ENCODE results near the gene PSAT1.

The PSAT1 gene

DNA sequence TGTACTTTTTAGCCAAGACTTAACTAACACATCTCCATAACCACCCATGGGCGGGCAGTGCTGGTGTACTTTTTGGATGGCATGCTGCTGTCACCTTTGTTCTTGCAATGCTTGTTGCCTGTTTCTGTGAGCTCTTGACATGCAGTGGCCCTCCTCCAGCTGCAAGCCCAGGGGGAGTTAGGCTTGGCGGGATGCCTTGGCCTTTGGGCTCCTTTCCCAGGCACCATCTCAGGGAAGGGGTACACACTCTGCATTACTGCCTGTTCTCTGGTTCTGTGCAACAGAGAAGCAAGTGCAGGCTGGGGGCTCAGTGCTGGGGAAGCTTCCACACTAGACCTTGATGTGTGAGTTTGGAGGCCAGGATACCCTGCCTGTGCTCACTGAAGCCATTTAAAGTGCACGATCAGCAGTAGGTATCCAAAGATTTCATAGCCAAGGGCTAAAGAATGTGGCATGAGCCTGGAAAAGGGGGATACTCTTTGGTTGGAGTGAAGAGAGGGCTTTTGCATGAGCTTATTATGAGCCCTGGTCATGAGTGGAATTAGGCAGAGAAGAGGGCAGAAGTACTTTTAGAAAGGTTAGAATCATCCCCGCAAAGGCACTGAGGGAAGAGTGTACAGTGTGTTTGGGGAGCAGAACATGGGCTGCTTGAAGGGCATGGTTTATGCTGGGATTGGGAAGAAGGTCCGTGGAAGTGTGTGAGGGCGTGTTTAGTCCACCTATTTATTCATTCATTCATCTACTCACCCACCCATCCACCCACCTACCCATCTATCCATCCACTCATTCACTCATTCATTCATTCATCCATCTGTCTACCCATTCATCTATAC is 22.5 kb downstream of the PSAT1 start:
- no peak for DNase-seq

DNA sequence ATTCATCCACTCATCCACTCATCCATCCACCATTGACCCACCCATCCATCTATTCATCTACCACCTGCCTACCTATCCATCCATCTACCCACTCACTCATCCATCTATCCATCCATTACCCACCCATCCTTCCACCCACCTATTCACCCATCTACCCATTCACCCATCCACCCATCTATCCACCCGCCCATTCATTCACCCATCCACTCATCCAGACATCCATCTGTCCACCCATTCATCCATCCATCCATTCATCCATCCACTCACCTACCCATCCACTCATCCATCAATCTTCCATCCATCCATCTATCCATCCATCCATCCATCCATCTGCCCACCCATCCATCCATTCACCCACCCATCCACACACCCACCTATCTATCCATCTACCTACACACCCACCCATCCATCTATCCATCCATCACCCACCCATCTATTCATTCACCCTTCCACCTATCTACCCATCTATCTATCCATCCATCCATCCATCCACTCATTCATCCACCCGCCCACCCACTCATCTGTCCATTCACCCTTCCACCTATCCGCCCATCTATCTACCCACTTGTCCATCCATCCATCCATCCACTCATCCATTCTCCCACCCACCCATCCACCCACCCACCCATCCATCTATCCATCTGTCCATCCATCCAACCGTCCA is 23.2 kb downstream of the PSAT1 start:
- DNase-seq, result no peak

DNA sequence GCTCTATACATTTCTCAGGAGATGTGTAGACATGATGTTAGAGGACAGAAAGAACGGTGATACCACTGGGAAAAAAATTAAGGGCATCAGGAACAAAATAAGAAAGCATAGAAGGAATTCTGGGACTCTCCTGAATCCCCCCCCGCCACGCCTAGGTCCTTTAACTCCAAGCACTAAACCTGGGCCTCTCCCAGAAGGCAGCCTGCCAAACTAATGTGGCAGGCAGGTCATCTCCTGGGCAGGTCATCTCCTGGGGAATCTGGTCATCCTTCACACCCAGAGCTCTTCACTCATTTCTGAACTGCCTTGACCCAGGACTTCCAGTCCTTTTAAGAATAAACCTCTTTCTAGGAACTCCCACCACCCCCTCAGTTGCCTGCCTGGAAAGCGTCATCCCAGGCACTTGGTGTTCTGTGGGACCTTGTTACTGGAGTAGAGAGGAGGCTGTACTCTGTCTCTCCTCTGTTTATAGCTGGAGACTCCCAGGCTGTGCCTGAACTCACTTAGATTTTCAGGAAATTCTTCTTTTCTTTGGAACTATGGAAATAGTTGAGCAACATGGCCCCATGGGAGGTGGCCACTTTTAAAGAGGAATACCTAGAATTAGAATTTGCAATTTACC is 24.1 kb downstream of the PSAT1 start:
- no peak for DNase-seq

DNA sequence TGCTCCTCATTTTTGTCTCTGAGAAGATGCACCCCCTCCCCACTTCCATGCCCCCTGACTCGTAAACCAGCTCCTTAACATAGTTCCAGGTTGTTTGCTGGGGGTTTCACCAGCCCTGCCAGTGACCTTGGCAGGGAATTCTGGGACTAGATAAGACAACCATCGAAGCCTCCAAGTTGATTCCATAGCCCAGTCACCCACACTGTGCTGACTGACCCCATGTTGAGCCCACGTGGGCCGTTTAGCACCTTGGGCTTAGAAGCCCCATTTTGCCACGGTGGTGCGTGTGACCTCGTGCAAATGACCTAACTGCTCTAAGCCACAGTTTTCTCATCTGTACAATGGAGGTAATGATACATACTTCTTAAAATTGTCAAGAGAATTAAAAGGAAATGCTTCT is 24.6 kb downstream of the PSAT1 start:
- no peak for DNase-seq

DNA sequence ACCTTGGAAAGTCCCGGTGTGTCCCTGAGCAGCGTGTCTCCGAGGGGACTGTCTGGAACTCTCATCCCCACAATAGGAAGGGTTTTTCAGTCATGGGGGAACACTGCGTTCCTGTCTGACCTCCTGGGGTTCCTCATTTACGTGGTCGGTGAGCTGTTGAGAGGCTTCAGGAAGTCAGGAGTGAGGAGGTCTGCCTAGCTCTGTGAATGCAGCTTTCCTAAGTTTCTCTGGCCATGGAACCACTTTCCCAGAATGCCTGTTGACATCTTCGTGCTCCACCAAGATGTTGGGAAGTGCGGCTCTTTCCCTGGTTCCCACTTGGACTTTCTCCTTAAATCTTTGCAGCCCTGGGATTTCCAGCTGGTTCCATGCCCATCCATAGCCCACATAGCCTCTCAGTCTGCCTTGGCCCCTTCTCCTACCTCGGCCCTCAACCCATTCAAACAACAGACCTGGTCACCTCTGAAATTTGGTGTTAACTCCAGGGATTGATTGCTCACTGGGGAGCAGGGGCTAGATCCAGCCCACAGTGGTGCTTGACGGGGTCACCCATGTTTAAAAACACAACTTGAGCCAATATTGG is 27.2 kb downstream of the PSAT1 start:
- DNase-seq, result no peak

DNA sequence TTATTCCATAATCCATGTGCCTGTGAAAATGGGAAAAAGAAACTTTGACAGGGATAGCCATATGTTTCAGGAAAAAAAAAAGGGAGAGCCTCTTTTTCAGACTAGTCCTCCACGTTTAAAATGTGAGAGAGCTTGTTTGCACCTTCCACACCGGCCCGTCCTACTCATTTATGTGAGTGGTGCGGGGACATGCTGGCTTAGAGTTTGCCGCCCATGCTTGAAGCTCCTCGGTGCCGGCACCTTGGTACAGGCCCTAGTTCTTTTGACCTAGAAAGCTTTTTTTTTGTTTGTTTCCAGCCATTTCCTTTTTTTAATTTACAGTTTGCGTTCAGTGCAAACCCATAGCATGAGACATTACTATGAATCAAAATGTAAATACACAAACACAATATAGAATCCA is 27.8 kb downstream of the PSAT1 start:
- DNase-seq, result no peak

DNA sequence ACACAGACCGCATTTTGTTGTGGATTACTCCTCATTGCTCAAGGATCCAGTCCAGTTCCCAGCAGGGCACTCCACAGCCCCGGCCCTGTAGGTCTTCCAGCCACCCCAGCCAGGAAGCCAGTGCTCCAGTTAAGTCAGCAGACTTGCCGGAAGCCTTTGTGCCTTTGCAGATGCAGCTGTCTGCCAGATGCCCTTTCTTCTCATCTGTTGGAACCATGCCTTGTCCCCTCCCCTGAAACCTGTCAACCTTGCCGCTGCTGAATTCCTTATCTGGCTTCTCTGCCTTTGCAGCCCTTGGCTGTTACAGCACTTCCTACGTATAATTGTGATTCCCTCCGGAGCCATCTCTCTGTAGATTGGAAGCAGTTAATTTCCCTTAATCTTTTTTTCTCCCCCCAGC is 28.4 kb downstream of the PSAT1 start:
- no peak for DNase-seq

DNA sequence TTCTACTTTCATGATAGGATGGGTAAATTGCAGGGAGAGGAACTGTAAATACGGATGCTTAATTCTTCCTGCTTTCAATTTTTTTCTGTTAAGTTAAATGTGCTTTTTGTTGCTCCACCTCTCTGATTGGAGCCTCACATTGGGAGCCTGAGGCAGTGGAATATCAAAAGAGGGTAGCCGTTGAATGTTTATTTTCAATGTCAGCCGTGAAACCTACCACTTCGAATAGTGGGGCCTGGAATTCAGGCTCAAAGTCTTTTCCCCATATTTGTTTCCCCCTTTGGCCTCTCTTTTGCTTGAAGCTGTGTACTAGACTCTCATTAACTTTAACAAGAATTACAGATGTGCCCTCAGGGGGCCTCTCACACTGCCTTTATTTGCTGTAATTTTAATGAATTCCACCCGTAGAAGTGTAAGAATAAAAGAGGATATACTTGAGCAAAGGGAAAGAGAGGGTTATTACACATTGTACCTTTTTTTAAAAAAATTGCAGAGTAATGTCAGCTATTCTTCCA is 29.0 kb downstream of the PSAT1 start:
- no peak for DNase-seq

DNA sequence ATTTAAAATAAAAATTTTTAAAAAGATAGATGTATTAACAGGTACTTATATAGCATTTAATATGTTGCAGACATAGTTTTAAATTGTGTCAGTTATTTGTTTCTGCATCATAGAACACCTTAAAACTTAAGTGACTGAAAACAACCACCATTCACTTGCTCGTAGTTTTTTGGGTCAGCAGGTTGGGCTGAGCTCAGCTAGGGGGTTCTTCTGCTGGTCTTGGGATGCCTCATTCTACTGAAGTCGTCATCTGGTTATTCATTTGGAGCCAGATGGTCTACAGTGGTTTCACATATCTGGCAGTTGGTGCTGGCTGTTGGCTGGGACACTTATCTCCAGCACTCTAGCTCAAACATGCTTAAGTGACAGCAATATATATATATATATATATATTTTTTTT is 29.6 kb downstream of the PSAT1 start:
- DNase-seq, result no peak

DNA sequence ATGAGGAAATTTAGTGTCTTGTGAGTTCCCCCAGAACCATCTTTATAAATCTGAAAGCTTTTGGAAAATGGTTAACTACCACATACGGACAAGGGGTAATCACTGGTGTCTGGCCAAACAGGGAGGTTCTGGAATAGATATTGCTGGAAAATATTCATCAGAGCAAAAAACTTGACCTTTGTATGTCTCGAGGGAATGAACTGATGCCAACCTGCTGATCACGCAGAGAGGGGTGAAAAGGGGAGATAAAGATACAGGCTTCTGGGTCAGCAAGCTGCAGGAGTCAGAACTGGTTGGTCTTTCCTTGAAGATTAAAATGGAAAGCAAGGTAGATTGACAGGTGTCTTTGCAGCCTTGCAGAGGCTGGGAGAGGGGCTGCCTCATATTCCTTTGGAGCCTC is 35.5 kb downstream of the PSAT1 start:
- no peak for DNase-seq

DNA sequence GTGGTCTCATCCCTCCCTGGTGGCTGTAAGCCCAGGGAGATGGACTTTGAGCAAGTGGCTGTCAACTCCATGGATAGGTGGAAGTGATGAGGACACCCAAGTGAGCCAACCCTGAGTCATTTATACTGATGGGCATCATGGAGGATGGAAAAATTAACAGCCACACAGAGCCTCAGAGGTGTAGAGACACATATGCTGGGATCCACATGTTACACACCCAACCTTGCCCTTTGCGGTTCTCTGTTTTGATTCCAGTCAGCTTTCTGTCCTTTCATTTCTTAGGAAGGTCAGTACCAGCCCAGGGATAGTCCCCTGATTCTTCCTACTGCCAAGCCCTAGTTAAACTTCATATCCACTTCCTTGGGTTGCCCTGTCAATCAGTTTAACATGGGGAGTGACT is 51.9 kb downstream of the PSAT1 start:
- no peak for DNase-seq

DNA sequence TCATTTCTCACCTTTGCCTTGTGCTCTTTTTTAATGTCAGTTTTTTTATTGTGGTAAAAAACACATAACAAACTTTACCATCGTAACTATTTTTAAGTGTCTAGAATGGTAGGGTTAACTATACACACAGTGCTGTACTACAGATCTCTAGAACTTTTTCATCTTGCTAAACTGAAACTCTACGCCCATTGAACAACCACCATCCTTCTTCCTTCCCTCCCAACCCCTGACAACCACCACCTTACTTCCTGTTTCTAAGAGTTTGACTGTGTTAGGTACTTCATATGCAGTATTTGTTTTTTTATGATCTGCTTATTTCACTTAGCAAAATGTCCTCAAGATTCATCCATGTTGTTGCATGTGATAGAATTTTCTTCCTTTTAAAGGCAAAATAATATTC is 54.9 kb downstream of the PSAT1 start:
- no peak for DNase-seq

DNA sequence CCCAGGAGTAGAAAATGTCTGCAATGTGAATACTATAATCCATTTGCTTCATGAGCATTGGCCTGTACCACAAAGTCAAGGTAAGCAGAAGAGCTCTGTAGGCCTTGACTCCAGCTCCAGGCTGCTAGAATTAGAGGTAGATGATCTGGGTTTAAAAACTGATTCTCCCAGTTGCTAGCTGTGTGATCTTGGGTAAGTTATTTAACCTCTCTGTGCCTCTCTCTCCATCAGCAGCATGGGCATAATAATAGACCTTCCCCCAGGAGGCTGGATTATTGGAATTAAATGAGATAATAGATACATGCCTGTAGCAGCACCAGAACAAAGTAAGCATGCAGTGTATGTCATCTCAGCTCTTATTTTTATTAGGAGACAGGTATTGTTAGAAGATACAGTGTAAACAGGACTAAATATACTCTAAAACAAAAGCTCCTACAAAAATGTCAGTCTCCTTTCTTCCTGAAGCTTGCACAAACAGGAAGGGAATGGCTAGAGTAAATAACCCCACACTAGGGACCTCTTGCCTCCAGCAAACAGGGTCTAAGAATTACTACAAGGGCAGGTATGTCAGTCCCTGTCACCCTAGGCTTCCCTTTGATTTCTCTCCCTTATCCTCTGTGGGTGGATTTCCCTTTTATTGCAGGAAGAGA is 57.5 kb downstream of the PSAT1 start:
- no peak for DNase-seq

DNA sequence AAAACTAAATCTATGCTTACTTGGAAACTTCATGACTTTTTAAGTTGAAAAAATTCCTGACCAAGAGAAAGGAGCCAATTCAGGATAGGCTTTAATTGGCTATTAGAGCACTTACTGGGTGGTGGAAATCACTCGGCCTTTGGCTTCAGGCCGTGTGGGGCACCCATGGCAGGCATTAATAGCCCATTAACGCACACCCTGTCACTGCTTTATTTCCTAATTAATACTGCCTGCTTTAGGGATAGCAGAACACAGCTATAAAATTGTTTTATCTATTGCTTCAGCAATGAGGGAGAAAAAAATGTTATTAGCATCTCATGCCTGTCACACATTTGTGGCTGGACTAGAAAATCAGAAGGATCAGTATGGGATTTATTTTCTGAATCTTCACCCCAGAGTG is 58.1 kb downstream of the PSAT1 start:
- no peak for DNase-seq

DNA sequence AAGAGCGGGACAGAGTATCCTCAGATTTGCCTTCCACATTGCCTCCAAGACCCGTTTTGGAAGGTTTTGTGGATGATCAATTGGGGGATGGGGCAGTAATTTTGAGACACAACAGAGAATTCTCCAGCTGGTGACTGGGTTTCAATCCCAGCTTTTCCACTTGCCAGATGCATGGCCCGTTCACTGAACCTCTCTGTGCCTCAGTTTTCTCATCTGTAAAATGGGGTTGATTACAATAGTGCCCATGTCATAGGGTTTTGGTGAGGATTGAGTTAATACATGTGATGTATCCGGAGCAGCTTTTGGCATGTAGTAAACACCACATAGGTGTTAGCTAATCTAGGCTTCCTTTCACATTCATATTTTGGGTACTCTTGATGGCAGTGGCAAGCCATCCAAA is 59.7 kb downstream of the PSAT1 start:
- DNase-seq, result no peak

DNA sequence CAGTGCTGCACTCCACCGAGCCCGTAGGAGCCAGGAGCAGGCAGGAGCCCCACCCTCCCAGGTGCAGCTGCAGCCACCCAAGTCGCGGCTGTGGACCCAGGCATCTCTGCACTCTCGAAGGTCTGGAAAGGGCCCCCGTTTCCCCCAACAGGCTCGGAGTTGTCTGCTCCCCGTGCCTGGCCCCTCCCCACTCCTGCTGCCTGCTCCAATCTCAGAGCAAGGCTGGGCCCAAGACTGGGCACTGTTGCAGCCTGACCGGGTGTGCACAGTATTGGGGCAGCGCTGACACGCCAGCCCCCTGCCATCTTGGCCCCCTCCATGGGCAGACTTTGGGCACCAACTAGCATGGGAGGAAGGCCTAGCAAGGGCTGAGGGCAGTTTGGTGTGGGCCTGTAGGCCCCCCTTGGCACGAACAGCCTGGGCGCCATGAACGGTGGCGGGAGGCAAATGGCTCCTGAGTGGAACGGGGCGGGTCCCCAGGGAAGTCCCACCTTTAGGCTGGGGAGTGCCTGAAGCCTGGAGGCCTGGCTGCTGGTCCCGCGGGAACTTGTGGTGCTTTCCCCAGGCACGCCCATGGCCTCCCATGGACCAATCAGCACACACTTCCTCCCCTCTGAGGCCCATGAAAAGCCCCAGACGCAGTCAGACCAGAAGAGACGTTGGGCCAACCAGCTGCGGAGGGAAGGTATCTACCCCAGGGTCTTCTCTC is 60.4 kb downstream of the PSAT1 start:
- DNase-seq, result no peak

DNA sequence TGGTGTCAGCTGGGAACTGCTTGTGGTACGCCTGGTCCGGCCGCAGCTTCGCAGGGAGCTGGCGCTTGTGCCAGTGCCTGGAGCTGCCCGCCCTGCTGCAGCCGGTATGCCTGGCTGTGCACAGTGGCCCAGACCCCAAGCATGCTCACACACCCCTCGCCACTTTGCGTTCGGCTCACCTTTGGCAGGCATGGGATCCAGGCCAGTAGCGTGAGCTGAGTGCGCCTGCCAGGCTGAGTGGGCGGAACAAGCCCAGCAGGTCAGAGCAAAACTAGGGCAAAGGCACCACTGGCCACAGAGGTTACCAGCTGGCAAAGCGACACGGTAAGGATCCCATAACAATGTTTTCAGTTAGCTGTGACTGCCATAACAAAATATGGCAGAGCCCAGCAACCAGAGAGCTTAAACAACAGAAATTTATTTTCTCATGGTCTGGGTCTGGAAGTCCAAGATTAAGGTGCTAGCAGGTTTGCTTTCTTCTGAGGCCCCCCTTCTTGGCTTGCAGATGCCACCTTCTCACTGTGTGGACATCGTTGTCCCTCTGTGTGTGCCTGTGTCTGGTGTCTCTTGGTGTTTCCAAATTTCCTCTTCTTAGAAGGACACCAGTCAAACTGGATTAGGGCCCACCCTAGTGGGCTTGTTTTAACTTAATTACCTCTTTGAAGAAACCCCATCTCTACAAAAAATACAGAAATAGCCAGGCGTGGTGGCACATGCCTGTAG is 61.6 kb downstream of the PSAT1 start:
- no peak for DNase-seq

DNA sequence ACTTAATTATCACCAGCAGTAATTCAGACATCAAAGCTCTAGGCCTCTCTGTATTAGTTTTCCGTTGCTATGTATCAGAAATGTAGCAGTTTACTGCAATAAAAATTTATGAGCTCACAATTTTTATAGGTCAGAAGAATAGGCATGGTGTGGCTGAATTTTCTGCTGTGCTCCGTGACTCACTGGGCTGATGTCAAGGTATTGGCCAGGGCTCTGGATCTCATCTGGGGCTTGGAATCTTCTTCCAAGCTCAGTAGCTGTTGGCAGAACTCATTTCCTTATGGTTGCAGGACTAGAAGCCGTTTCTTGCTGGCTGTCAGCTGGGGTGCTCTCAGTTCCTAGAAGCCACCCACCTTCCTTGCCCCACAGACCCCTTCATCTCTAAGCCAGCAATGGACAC is 66.3 kb downstream of the PSAT1 start:
- no peak for DNase-seq

DNA sequence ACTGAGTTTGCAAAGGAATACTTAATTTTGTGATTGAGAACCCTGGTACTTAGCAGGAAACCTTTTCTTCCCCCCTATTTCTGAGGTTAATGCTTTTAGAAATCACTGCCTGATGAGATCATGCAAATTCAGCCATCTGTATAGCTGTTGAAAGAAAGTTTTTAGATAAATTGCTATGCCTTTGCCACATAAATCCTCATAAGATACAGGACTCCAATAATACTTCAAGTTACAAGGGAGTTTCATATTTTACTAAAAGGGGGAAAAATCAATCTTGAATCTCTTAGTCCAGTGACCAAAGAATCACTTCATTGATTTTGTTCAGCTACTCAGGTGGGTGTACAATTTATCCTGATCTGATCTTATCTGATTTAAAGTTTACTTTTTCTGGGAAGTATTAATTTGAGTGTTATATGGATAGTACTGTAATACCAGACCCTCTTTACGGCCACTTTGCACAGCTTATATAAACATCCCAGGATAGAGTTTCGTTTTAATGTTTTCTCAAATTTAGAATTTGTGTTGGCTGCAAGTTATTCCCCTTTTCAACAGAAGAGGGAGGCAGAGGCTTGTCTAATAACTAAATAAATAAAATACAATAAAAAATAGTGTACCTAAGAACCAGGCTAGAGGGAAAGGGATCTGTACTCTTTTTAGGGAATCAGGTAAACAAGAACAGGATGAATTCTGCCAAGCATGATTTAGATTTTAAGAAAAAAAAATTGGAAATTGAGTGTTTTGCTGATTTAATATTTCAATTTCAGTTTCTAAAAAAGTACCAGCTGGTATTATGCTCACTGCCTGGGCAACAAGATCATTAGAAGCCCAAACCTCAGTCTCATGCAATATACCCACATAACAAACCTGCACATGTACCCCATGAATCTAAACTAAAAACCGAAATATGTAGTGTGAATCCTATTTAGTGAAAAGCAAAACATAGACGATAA is 69.1 kb downstream of the PSAT1 start:
- DNase-seq, result no peak

DNA sequence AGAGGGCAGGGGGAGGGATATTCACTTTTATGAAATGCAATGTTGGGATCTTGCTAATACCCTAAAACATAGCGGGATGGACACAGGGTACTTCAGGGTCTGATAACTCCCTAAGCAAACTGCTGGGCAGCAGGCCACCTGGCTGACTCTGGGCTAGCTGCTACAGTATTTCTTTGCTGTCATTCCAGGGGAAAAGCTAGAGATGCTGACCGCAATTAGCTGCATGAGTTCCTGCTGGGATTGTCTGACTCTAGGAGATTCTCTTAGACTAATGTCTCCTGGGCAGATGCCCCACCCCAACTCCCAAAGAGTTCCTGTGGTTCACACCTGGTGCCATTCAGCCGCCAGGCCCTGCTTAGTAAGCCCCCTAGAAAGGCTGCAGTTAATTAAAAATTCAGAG is 69.9 kb downstream of the PSAT1 start:
- DNase-seq, result no peak

DNA sequence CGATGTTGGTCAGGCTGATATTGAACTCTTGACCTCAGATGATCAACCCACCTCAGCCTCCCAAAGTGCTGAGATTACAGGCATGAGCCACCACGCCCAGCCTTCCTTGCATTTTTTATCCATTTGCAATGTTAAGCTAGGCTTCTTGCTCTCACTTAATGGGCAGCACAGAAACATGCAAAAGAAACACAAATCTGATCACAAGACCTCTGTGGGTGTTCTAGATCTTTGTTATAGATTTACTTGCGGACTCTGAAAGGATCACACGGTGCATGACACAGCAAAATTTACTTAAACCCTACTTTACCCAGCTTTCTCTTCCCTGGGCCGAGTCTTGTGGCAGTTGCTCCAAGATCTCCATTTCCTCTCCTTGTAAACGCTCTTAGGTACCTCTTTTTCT is 71.3 kb downstream of the PSAT1 start:
- no peak for DNase-seq

Measured in stimulated activated CD4-positive, alpha-beta T cell treated with anti-CD3 and anti-CD28 coated beads, Interleukin-12 subunit alpha, Interleukin-12 subunit beta, amount 100 ng/mL, for 4 hours (primary cell).